ENCODE data around the gene CARD6.

- no peak for TF ChIP-seq CTCF (IDR thresholded peaks at IDR 0.05)
- TF ChIP-seq POLR2A (IDR thresholded peaks at IDR 0.05) = no peak
Observed at GRCh38 chr5:40860711-40861110, 19.5 kb downstream of the CARD6 start.
